Muscle of back (tissue), 13 donors: ENCODE data around the gene ENPP4. TPM values are rescaled to one million over a fixed set of nuclear protein-coding genes. Genes with fewer than 3 reads are reported as not detected.
"Not testable (repeated sequence)": the region's sequence is repeated elsewhere in the genome, so short reads cannot be mapped to it uniquely, and the experiment has no call there.

Source experiments
- DNase-seq, 3 donors: peaks; one replicate each; pipeline versions ENCODE4 v3.0.0 to v3.0.0-alpha.2; 2013
- long read RNA-seq, 9 donors: transcript quantifications; one replicate each; lab custom pipeline, GENCODE V29; 2026
- polyA plus RNA-seq, 10 donors: library from polyadenylated mRNA; unstranded; fragments of 120-200 nt; gene quantifications; one replicate each; pipeline ENCODE4 v1.2.1, GENCODE V29; 2013; ENCODE audit not compliant: insufficient read length in 10 of 10

The ENPP4 gene
- 10 to 100 TPM; 25.2 to 49.8 (median 33.5) TPM for polyA plus RNA-seq
- long read RNA-seq, donor 1, full-length matches to known transcripts = 5 of 5 reads
- long read RNA-seq, donor 1, partial matches to known transcripts = 0 of 5 reads
- long read RNA-seq, donor 1, other reads (novel, unspliced or antisense) = 0 of 5 reads
- long read RNA-seq, donor 2, full-length matches to known transcripts = 4 of 28 reads
- long read RNA-seq, donor 2, partial matches to known transcripts = 24 of 28 reads
- long read RNA-seq, donor 2, other reads (novel, unspliced or antisense) = 0 of 28 reads
- long read RNA-seq, donor 3 = 0 reads
- long read RNA-seq, donor 4, full-length matches to known transcripts = 3 of 3 reads
- long read RNA-seq, donor 4, partial matches to known transcripts = 0 of 3 reads
- long read RNA-seq, donor 4, other reads (novel, unspliced or antisense) = 0 of 3 reads
- long read RNA-seq, donor 5, full-length matches to known transcripts = 8 of 34 reads
- long read RNA-seq, donor 5, partial matches to known transcripts = 26 of 34 reads
- long read RNA-seq, donor 5, other reads (novel, unspliced or antisense) = 0 of 34 reads
- long read RNA-seq, donor 6, full-length matches to known transcripts = 5 of 21 reads
- long read RNA-seq, donor 6, partial matches to known transcripts = 16 of 21 reads
- long read RNA-seq, donor 6, other reads (novel, unspliced or antisense) = 0 of 21 reads
- long read RNA-seq, donor 7, full-length matches to known transcripts = 4 of 9 reads
- long read RNA-seq, donor 7, partial matches to known transcripts = 5 of 9 reads
- long read RNA-seq, donor 7, other reads (novel, unspliced or antisense) = 0 of 9 reads
- long read RNA-seq, donor 8, full-length matches to known transcripts = 5 of 31 reads
- long read RNA-seq, donor 8, partial matches to known transcripts = 26 of 31 reads
- long read RNA-seq, donor 8, other reads (novel, unspliced or antisense) = 0 of 31 reads
- long read RNA-seq, donor 9 = 0 reads

GRCh38 chr6:46129629-46130511 lies at the start of gene ENPP4:
TSS of gene ENPP4 (plus strand) at chr6:46129989. CDS start at chr6:46139584, 9,595 bp downstream.
- peak; percentile 82 to 89 (median 85) for DNase-seq

- DNase-seq = no peak
Observed at GRCh38 chr6:46080111-46080510, 49.7 kb upstream of the ENPP4 start.

- not testable (repeated sequence) for DNase-seq
Observed at GRCh38 chr6:46085688-46086087, 44.1 kb upstream of the ENPP4 start.

GRCh38 chr6:46090115-46091079 lies 39.4 kb upstream of the ENPP4 start:
- peak; percentile 33 to 64 (median 42) for DNase-seq

- DNase-seq = no peak
Observed at GRCh38 chr6:46091080-46091478, 38.7 kb upstream of the ENPP4 start.

- no peak for DNase-seq
Observed at GRCh38 chr6:46095251-46095650, 34.5 kb upstream of the ENPP4 start.

GRCh38 chr6:46097366-46097765 lies 32.4 kb upstream of the ENPP4 start:
- no peak for DNase-seq

GRCh38 chr6:46098678-46099077 lies 31.1 kb upstream of the ENPP4 start:
- DNase-seq = peak in 2 of 3 donors; percentile 5 to 17

GRCh38 chr6:46099952-46100351 lies 29.8 kb upstream of the ENPP4 start:
- no peak for DNase-seq

- no peak for DNase-seq
Observed at GRCh38 chr6:46102123-46102522, 27.7 kb upstream of the ENPP4 start.

GRCh38 chr6:46103441-46104115 lies 26.2 kb upstream of the ENPP4 start:
- no peak for DNase-seq

GRCh38 chr6:46104209-46104608 lies 25.6 kb upstream of the ENPP4 start:
- DNase-seq = peak; percentile 6 to 52 (median 15)

- DNase-seq = no peak
Observed at GRCh38 chr6:46105568-46105967, 24.2 kb upstream of the ENPP4 start.

GRCh38 chr6:46113370-46113769 lies 16.4 kb upstream of the ENPP4 start:
- DNase-seq = no peak

- DNase-seq = no peak
Observed at GRCh38 chr6:46115634-46116033, 14.2 kb upstream of the ENPP4 start.

GRCh38 chr6:46116289-46116688 lies 13.5 kb upstream of the ENPP4 start:
- DNase-seq = no peak

GRCh38 chr6:46118157-46118556 lies 11.6 kb upstream of the ENPP4 start:
- DNase-seq = no peak

- no peak for DNase-seq
Observed at GRCh38 chr6:46118836-46119235, 11.0 kb upstream of the ENPP4 start.

GRCh38 chr6:46119679-46120078 lies 10.1 kb upstream of the ENPP4 start:
- DNase-seq = not testable (repeated sequence)

- no peak for DNase-seq
Observed at GRCh38 chr6:46128476-46128875, 1.3 kb upstream of the ENPP4 start.
